Inflammatory macrophage treated with lipopolysaccharide for 4 hours (primary cell): Measurements from ENCODE around the gene SORCS2.

Source experiments
- DNase-seq: peaks from one replicate; pipeline ENCODE4 v3.0.0-alpha.2; 2020

The SORCS2 gene

GRCh38 chr4:7780751-7781348, 588.5 kb downstream of the SORCS2 start:
- DNase-seq = no peak

DNA sequence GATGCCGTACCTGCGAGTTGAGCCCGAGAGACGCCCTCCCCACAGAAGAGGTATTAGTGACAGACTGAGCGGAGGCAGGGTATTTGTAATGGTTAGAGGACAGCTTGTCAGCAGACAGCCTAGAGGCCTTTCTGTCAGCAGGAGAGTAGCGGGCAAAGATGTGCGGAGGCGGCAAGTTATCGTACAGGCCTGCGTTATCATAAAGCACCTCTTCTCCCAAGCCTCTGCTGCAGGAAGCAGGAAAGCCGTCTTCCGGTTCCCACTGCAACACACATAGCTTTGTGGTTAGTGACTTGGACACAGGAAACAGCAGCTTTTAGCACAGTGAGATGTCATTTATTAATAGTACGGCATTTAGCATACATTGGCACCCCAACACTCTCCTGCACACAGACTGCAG, 589.0 kb downstream of the SORCS2 start:
- DNase-seq = no peak

DNA sequence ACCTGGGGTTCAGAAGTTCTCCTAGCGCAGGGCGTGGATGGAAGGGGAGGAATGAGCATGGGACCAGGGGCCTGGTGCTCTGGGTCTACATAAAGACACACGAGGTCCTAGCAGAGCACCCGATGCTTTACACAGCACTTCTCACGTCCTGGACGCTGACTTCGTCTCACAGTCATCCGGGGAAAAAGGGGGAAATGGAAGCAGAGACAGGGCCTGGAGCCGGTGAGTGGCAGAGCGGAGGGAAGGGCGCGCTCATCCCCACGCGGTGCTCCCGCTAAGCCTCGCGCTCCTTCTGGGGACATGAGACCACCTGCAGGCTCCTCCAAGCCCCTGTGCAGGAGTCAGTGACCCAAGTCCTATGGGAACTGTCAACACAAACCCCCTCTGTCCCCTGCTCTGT, 589.7 kb downstream of the SORCS2 start:
- no peak for DNase-seq

- DNase-seq = no peak
Measured at GRCh38 chr4:7782783-7783182, 590.4 kb downstream of the SORCS2 start.

DNA sequence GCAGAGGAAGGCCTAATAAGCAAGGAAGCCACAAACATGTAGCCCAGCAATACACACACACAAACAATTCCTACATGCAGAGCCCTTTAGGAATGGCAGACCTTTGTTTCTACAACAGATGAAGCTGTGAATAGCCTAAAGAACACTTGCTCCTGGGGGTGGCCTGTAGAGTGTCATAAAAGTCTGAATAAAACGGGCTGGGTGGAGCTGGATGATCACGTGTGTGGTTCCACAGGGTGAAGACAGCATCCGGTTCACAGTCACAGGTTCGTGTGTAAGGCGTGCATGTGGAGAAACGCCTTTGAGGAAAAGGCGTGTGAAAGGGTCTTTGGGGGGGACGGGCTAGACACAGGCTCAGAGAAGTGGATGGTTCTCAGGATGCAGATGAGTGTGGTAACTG, 591.2 kb downstream of the SORCS2 start:
- no peak for DNase-seq

DNA sequence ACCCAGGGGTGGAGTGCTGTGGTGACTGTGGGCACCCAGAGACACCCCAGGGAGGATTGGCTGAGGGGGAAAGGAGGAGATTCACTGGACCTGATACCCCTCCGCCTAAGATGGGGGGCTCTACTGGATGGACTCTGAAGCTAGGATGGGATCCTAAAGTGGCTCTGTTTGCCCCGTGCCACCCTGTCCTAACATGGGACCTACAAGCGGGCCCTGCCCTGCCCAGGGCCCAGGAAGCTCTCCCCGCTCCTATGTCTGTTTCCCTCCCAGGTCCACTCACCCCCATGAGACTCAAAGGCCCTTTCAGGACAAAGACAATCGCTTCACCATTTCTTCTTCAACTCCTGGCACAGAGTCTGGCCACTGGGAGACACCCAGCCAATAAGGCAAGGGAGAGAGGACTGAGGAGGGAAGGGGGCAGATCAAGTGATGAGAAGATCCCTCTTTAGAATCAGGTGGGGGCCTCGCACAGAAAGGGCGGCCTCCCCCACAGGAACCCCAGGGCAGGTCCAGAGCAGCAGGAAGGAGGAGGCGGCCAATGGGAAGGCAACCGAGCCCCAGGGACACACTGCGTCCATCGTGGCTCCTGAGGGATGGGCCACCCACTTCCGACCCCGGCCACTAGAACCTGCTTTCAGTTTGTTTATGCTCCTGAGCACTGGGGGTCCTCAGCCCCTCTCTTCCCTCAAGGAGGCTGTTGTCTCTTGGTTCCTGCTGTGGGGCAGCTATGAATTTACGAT, 592.0 kb downstream of the SORCS2 start:
- DNase-seq = no peak

- DNase-seq = no peak
Measured at GRCh38 chr4:7785017-7785416, 592.7 kb downstream of the SORCS2 start.

DNA sequence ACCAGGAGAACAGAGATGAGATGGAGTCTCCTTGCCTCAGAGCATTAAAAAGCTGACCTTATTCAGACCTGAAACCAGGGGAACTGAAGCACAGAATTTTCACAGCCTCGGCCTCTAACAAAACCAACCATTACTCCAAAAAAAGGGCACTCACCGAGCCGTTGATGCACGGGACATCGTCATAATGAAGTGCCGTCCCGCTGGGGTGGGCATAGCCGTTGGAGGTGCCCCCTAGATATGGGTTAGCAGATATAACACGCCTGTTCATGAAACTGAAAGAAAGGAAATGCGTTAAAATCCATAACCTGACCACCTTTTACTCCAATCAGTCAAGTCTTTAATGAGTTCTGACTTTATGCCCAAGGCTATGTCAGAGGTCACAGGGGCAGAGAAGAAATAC, 593.7 kb downstream of the SORCS2 start:
- DNase-seq = no peak

DNA sequence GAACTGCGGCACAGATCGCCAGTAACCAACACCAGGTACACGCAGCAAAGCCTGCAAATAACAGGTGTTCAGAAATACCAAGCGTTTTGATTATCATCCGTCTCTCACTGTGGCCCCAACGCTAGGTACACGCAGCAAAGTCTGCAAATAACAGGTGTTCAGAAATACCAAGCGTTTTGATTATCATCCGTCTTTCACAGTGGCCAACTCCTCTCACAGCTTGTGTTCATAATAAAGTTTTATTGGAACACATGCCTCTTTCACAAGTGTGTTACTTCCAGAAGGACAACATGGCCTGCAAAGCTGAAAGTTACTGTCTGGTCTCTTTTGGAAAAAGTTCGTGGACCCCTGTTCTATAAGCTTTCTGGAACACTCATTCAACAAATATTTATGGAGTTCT, 594.2 kb downstream of the SORCS2 start:
- DNase-seq = no peak

GRCh38 chr4:7787067-7787466, 594.7 kb downstream of the SORCS2 start:
- DNase-seq = no peak

- no peak for DNase-seq
Measured at GRCh38 chr4:7787681-7788141, 595.4 kb downstream of the SORCS2 start.

- DNase-seq = no peak
Measured at GRCh38 chr4:7788193-7788592, 595.9 kb downstream of the SORCS2 start.

GRCh38 chr4:7788694-7789425, 596.5 kb downstream of the SORCS2 start:
- peak; percentile 62 for DNase-seq

GRCh38 chr4:7790023-7790422, 597.7 kb downstream of the SORCS2 start:
- no peak for DNase-seq

GRCh38 chr4:7790999-7791398, 598.7 kb downstream of the SORCS2 start:
- no peak for DNase-seq
